HEK293 (cell line): ENCODE measurements around the gene CRHBP.

Source experiments
- CTCF ChIA-PET: fragments of 350-600 bp; formaldehyde crosslinking; extraction: SDS; loops from one replicate; lab custom pipeline; 2021; ENCODE audit warnings: antibody characterized with exemption; lab: Yijun Ruan, JAX
- POLR2A ChIA-PET: fragments of 300-600 bp; formaldehyde crosslinking; extraction: SDS; loops from one replicate; lab custom pipeline; 2020; ENCODE audit warnings: antibody characterized with exemption, inconsistent platforms; lab: Yijun Ruan, JAX
- H3K27ac ChIP-seq: fragments of 200-500 bp; sonication (Bioruptor generic); 2 replicates; pipeline ENCODE4 v1.5.1; 2014; ENCODE audit warnings: low read depth, low read length, control low read depth, inconsistent platforms; ENCODE audit errors: extremely low read depth
- H3K36me3 ChIP-seq, 2 experiments: fragments of 200-500 bp in 1 of 2; sonication (Bioruptor generic) in 1 of 2; 1 replicate in 1 of 2; 2 replicates in 1 of 2; pipeline ENCODE4 v1.5.1; 2014 to 2017; ENCODE audit warnings: inconsistent platforms in 2 of 2, low read length in 2 of 2; ENCODE audit not compliant: control insufficient read depth in 2 of 2, insufficient read depth in 1 of 2
- H3K4me1 ChIP-seq: fragments of 200-500 bp; sonication (Bioruptor generic); 2 replicates; pipeline ENCODE4 v1.5.1; 2014; ENCODE audit warnings: mild to moderate bottlenecking, low read length, inconsistent platforms; ENCODE audit not compliant: control insufficient read depth, insufficient read depth
- H3K4me3 ChIP-seq: 2 replicates; pipeline ENCODE4 v1.5.1; 2011; ENCODE audit warnings: low read depth, mild to moderate bottlenecking, control low read depth, low read length, moderate library complexity
- H3K9me3 ChIP-seq: fragments of 200-500 bp; sonication (Bioruptor generic); 2 replicates; pipeline ENCODE4 v1.5.1; 2014; ENCODE audit warnings: low read depth, low read length, inconsistent platforms; ENCODE audit not compliant: control insufficient read depth, insufficient read depth
- ELK4 ChIP-seq: IDR thresholded peaks from 2 replicates; pipeline ENCODE4 v1.6.1; 2011; ENCODE audit warnings: mild to moderate bottlenecking, low read depth, low read length, borderline replicate concordance
- SP3 ChIP-seq: fragments of 450-650 bp; formaldehyde crosslinking; IDR thresholded peaks from 2 replicates; pipeline ENCODE4 v1.5.1; 2016; ENCODE audit warnings: missing biosample characterization, missing genetic modification characterization
- ZBTB21 ChIP-seq: fragments of 450-650 bp; formaldehyde crosslinking; IDR thresholded peaks from 2 replicates; pipeline ENCODE4 v1.5.1; 2017; ENCODE audit warnings: missing biosample characterization, missing genetic modification characterization
- ZNF266 ChIP-seq: fragments of 450-650 bp; formaldehyde crosslinking; IDR thresholded peaks from 2 replicates; pipeline ENCODE4 v1.5.1; 2016; ENCODE audit warnings: missing biosample characterization, missing genetic modification characterization, low read depth
- ZNF391 ChIP-seq: fragments of 450-650 bp; formaldehyde crosslinking; IDR thresholded peaks from 2 replicates; pipeline ENCODE4 v1.5.1; 2016; ENCODE audit warnings: low read depth, missing biosample characterization, missing genetic modification characterization, borderline replicate concordance
- ZNF560 ChIP-seq: fragments of 450-650 bp; formaldehyde crosslinking; IDR thresholded peaks from 2 replicates; pipeline ENCODE4 v1.5.1; 2017; ENCODE audit warnings: missing biosample characterization, missing genetic modification characterization, borderline replicate concordance
- ZNF629 ChIP-seq: fragments of 450-650 bp; formaldehyde crosslinking; IDR thresholded peaks from 2 replicates; pipeline ENCODE4 v1.5.1; 2017; ENCODE audit warnings: missing biosample characterization, missing genetic modification characterization
- ZNF645 ChIP-seq: fragments of 450-650 bp; formaldehyde crosslinking; IDR thresholded peaks from 2 replicates; pipeline ENCODE4; 2016; ENCODE audit warnings: missing biosample characterization, missing genetic modification characterization
- ZNF658 ChIP-seq: fragments of 450-650 bp; formaldehyde crosslinking; IDR thresholded peaks from 2 replicates; pipeline ENCODE4; 2016; ENCODE audit warnings: missing biosample characterization, missing genetic modification characterization
- TF ChIP-seq, protein P1 (sequence below): fragments of 450-650 bp; IDR thresholded peaks from 2 replicates; pipeline ENCODE4 v1.5.1; 2018; ENCODE audit warnings: missing biosample characterization, missing genetic modification characterization

Gene CRHBP

DNA sequence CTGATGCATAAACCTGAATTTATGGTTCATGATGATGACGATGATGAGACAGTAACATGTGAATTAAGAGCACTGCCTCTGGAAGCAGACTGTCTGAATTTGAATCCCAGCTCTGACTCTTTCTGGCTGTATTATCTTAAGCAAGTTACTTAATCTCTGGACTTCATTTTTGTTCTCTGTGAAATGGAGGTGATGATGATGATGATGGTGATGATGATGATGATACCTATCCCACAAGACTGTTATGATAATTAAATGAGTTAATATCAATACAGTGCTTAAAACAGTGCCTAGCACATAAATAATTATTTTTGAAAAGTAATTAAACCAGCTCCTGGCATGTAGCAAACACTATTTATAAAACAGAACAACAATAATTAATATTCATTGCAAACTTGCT lies 64.1 kb downstream of the CRHBP start:
- ChIA-PET CTCF (interaction anchor here (0.6 to 3.2 kb wide), 13 partner anchors 9 to 415 kb away, joined by 3 to 61 read pairs (median 5); partner anchors contain the start of gene AGGF1), POLR2A (interaction anchor here (1.5 kb wide), 1 partner anchor 198 kb away, joined by 3 read pairs; the partner anchor contains the start of gene F2RL1)
- no peaks in the 10 kb centered on the region for H3K36me3 ChIP-seq
- no peak overlapping the region for H3K4me3 ChIP-seq
- H3K27ac ChIP-seq: no peak overlapping the region
- H3K9me3 ChIP-seq: no peaks in the 10 kb centered on the region
- H3K4me1 ChIP-seq: no peaks in the 10 kb centered on the region
- TF ChIP-seq, protein P1, sequence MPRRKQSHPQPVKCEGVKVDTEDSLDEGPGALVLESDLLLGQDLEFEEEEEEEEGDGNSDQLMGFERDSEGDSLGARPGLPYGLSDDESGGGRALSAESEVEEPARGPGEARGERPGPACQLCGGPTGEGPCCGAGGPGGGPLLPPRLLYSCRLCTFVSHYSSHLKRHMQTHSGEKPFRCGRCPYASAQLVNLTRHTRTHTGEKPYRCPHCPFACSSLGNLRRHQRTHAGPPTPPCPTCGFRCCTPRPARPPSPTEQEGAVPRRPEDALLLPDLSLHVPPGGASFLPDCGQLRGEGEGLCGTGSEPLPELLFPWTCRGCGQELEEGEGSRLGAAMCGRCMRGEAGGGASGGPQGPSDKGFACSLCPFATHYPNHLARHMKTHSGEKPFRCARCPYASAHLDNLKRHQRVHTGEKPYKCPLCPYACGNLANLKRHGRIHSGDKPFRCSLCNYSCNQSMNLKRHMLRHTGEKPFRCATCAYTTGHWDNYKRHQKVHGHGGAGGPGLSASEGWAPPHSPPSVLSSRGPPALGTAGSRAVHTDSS (tag by site-specific recombination): peak; percentile 82
- no peak for TF ChIP-seq ZBTB21

GRCh38 chr5:77017668-77018067 lies 64.8 kb downstream of the CRHBP start:
- Histone ChIP-seq H3K27ac (no peak overlapping the region), H3K9me3 (no peaks in the 10 kb centered on the region), H3K4me1 (no peaks in the 10 kb centered on the region), H3K36me3 (no peaks in the 10 kb centered on the region), H3K4me3 (no peak overlapping the region)
- CTCF ChIA-PET: interaction anchor here (0.6 to 3.2 kb wide), 4 partner anchors 12 to 243 kb away, joined by 3 to 61 read pairs (median 6); partner anchors contain the start of gene AGGF1
- POLR2A ChIA-PET: interaction anchor here (1.5 kb wide), 1 partner anchor 199 kb away, joined by 3 read pairs; the partner anchor contains the start of gene F2RL1
- no peak for TF ChIP-seq ZNF266 (tag by site-specific recombination)
- no peak for TF ChIP-seq SP3 (tag by site-specific recombination)
- TF ChIP-seq ELK4: no peak
- no peak for TF ChIP-seq ZNF629
- TF ChIP-seq ZNF658 (tag by site-specific recombination): no peak
- TF ChIP-seq ZNF645: no peak
- no peak for TF ChIP-seq ZNF391 (tag by site-specific recombination)
- no peak for TF ChIP-seq ZNF560 (tag by site-specific recombination)
